Stimulated activated naive CD8-positive, alpha-beta T cell treated with anti-CD3 and anti-CD28 coated beads, Interleukin-15, Interleukin-2, amounts not matched to agents 100 U/mL and 50 U/mL, for 24 hours (primary cell): ENCODE measurements around the gene TJP1.
"Not testable (repeated sequence)": the region's sequence is repeated elsewhere in the genome, so short reads cannot be mapped to it uniquely, and the experiment has no call there.

Experiments used
- ATAC-seq: fragments of 150-1000 bp; cut with Tn5 transposase; one replicate; pipeline ENCODE4 v1.10.0; 2021
- DNase-seq: peaks from one replicate; pipeline ENCODE4 v3.0.0; 2021

Gene TJP1

DNA sequence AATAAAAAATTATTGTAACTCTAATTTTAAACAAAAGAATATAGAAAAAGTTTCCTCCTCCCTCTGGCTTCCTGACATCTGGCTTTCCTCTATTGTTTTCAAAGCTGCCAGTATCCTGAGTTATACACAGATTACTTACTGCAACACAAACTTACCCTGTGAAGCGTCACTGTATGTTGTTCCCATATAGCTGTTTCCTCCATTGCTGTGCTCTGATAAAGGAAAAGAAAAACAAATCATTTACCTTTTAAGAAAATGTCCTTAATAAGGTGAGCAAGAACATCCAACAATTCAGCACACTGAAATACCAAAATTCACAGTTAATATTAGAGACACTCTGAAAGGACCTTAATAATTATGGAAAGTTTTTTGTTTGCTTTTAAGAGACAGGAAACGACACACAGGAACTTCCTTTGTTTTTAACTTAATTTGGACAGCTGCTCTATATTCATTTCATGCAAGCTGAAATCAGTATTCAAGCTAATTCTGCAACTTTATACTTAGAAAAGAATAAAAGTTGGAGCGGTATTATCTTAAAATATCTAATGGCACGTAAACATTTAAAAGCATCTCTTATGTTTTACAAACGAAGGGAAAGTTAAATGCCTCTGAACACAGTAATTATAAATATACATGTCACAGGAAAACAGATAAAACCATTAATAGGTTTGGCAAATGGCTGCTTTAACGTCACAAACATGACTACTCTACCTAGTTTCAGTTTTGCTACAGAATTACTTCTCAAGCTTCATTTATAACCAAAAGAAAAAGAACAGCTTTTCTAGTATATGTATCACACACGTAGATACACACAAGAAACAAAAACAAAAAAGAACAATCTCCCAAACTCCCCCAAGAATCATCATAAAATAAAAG lies 21.5 kb downstream of the TJP1 start:
- ATAC-seq (no peak), DNase-seq (no peak)

DNA sequence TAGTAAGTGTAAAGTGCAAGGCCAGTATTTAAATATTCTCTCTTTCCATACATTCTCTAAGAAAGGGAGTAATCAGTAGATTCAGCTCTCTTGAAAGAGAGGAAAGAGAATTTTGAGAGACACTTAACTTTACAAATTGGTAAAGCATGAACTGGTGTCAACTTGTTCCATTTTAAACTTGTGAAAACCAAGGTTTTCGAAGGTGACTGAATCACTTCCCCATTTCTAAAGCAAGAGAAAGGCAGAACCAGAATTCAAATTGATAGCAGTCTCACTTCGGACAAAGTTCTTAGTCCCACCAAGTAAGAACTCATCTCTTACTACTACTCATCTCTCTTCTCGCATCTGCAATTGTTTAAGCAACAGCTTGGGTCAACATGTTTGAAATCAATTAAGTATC lies 22.4 kb downstream of the TJP1 start:
- no peak for DNase-seq

DNA sequence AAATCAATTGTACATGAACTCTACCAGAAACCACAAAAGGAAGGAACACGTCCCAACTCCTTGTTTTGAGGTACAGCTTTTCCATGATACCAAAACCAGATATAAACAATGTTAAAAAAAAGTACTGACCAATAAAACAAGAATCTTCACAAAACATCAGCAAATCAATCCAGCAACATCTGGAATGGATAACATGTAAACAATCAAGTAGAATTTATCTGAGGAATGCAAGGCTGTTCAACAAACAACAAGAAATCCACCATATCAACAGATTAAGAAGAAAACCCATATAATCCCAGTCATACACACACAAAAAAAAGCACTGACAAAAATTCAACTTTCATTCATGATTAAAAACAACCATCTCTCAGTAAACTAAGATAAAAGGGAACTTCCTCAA lies 26.7 kb downstream of the TJP1 start:
- ATAC-seq (no peak), DNase-seq (no peak)

More for the DNA sequence above, 22.4 kb downstream of the TJP1 start:
- ATAC-seq = no peak

DNA sequence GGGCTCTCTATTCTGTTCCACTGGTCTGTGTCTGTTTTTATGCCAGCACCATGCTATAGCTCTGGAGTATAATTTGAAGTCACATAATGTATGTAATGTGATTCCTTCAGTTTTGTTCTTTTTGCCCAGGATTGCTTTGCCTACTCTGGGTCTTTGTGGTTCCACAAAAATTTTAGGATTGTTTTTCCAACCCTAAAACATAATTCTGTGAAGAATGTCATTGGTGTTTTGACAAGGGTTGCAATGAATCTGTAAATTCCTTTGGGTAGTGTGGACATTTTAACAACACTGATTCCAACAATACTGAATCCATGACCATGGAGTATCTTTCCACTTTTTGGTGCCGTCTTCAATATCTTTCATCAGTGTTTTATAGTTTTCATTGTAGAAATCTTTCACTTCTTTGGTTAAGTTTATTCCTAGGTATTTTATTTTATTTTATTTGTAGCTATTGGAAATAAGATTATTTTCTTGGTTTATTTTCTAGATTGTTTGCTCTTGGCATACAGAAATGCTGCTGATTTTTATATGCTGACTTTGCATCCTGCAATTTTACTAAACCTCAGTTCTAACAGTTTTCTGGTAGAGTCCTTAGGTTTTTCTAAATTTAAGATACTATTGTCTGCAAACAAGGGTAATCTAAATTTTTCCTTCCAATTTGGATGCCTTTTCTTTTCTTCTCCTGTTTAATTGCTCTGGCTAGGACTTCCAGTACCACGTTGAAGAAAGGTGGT lies 29.7 kb downstream of the TJP1 start:
- DNase-seq (no peak), ATAC-seq (no peak)

DNA sequence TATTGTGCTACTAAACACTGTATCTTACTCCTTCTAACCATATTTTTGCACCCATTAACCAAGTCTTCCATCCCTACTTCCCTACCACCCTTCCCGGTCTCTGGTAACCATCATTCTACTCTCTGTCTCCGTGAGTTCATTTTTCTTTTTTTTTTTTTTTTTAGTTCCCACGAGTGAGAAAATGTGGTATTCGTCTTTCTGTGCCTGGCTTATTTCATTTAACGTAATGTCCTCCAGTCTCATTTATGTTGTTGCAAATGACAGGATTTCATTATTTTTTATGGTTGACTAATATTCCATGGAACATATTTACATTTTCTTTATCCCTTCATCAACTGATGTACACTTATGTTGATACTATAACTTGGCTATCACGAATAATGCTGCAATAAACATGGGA lies 31.7 kb downstream of the TJP1 start:
- no peak for DNase-seq
- no peak for ATAC-seq

DNA sequence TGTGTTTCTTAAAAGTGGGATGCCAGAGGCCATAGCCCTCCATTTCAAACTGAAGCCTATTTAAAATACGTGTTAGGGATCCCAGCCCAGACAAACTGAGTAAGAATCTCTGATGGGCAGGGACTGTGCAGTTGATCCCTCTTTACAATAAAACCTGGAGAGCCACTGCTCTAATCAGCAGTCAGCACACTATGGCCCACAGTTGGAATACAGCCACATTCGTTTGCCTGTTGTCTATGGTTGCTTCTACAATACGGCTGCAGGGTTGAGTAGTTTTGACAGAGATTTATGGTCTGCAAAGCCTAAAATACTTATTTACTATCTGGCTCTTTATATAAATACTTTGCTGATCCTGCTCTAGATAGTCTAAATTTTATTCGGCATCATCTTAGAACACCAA lies 32.4 kb downstream of the TJP1 start:
- DNase-seq (no peak), ATAC-seq (no peak)

DNA sequence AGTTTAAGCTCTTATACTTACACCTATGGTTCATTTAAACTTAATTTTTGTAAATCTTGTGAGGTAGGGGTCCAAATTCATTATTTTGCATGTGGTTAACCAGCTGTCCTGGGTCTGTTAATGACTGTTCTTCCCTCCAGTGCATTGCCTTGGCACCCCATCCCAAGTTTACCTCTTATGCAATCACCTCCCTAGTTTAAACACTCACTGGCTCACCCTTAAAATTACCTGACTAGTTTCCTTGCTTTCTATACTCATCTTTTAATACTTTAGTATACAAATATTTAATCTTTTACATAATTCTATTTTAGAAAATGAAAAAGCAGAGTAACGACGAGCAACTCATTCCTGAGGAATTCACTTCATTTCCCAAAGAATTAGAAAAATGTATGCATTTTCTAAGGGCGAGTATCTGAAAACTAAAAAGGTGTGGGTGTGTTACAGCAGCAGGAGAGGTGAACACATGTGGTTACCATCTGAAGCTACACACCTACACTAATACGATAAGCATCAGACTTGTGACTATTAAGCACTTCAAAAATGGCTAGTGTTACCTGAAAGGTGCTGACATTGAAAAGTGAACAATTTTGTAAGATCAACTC lies 33.7 kb downstream of the TJP1 start:
- DNase-seq (no peak), ATAC-seq (no peak)

DNA sequence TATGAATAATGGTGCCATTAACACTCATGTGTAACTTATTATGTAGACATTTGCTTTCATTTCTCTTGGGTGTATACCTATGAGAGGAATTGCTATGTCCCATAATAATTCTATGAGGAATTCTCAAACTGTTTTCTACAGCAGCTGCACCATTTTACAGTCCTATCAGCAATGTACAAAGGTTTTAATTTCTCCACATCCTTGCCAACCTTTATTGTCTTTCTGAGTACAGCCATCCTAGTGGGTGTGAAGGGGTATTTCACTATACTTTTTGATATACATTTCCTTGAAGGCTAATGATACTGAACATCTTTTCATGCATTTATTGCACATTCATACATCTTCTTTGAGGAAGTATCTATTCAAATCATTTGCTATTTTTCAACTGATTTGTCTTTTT lies 34.5 kb downstream of the TJP1 start:
- ATAC-seq = no peak

DNA sequence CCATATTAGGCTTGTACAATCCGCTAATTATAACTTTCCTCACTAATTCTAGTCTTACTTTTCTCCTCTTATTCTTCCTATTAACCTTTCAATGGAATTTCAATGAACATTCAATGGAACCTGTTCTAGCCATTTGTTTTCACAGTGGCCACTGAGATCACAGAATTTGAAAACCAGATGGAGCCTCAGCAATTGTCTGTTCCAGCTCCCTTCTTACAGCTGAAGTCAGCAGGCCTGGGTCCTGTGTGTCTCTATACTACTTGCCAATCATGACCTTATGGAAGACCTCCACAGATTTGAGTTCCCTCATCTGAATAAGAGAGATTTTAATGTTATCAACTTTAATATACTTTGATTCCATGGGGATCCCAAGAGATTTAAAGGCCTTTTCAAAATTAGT lies 36.6 kb downstream of the TJP1 start:
- DNase-seq (no peak), ATAC-seq (no peak)

More for the DNA sequence above, 34.5 kb downstream of the TJP1 start:
- DNase-seq = no peak

DNA sequence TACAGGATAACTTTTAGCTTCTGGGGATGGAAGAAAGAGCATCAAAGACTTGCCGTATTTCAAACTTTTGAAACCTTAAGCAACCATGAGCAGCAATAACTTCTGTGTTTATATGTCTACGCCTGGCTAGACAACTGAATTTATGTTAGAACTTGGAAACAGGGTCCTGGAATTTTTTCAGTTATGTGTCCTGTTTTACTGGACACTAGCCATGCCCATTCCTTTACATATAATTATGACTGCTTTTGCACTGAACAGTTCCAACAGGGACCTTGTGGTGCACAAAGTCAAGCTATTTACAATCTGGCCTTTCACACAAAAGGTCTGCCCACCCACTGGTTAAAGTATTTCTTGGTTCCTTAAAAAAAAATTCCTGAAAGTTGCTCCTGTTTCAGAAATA lies 37.1 kb downstream of the TJP1 start:
- DNase-seq = no peak
- no peak for ATAC-seq

DNA sequence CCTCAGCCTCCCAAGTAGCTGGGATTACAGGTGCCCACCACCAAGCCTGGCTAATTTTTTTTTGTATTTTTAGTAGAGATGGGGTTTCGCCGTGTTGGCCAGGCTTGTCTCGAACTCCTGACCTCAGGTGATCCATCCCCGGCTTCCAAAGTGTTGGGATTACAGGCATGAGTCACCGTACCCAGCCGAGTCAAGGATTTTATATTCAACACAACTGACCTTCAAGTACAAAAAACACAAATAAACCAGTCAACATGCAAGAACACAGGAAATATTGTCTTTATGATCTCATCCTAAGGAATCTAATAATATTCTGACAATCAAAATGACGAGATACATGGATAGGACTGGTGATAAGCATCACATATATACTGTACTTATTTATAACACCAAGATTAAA lies 37.9 kb downstream of the TJP1 start:
- ATAC-seq (no peak), DNase-seq (no peak)

DNA sequence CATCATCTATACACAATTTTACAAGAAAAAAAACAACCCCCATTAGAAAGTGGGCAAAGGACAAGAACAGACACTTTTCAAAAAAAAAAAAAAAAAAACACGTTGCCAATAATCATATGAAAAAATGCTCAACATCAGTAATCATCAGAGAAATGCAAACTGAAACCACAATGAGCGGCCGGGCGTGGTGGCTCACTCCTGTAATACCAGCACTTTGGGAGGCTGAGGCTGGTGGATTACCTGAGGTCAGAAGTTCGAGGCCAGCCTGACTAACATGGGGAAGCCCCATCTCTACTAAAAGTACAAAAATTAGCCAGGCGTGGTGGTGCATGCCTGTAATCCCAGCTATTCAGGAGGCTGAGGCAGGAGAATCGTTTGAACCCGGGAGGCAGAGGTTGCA lies 39.5 kb downstream of the TJP1 start:
- ATAC-seq, DNase-seq: not testable (repeated sequence)

DNA sequence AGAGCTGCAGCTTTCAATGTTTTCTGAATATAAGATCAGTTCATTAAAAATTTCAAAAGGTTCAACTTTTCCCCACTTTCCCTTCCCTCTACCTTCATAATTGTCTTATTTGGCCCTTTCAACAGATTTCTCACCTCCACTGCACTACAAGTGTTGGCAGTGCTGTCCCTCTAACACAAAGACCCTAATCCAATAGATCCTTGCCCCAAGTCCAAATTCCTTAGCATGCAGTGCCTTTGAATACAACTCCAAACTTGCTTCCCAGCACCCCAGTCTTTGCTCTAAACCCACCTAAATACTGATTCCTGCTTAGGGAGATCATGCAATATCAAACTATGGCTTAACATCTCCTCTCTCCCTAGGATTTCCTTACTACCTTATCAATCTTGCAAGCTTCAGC lies 43.9 kb downstream of the TJP1 start:
- ATAC-seq (no peak), DNase-seq (no peak)

DNA sequence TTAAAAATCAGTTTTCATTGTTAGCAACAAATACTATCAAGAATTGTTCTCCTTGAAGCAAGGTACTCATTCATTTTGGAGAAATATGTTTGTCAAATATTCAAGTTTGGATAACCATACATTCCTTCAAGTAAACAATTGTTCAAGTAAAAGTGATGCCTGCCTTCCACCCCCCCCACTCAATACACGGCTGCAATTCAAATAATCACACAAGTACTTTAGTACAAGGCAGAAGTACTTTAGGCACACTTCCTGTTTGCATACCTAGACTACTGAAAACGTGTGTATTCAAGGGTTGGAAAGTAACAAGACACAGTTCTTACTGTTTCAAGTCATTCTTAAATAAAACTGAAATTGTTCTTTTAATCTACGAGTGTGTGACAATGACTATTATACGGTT lies 45.4 kb downstream of the TJP1 start:
- no peak for ATAC-seq
- no peak for DNase-seq

DNA sequence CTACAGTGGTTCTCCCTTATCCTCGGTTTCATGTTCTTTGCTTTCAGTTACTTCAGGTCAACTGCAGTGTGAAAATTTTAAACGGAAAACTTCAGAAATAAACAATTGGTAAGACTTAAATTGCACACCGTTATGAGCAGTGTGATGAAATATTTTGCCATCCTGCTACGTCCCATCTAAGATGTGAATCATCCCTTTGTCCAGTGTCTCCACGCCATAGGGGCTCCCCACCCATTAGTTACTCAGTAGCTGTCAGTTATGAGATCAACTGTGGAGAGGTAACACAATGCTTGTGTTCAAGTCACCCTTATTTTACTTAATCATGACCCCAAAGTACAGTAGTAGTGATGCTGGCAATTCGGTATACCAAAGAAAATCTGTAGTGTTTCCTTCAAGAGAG lies 47.4 kb downstream of the TJP1 start:
- ATAC-seq (no peak), DNase-seq (no peak)

DNA sequence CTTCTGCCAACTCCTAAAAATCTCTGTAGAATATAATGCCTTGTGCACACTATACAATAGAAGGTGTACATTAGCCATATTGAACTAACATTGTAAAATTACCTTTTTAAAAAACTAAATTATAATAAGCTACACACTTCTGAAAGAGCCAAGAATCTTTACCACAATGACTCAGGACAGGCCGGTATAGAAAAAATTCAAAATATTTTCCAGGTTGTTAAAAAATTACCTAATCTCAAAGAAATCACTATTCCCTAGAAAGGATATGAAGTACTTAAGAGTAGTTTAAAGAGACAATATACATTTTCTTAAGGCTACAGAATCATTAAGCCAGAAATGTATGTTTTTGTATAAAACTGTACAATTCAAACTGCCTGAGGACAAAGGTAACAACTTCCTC lies 48.5 kb downstream of the TJP1 start:
- ATAC-seq (no peak), DNase-seq (no peak)

DNA sequence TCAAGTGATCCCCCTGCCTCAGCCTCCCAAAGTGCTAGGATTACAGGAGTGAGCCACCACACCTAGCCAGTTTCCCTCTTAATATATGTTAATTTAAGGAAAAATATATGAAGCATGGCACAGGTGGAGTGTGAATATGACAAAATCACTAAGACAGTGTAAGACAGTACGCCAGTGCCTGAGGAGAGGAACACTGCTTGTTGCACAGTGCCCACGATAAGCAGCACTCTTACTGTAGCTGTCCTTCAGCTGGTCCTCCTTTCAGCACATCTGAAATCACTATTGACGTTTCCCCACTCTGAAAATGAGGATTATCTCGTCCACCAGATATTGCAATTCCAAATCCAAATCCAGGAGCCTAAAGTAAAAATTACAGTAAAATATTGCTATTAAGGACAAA lies 49.3 kb downstream of the TJP1 start:
- no peak for ATAC-seq
- no peak for DNase-seq

DNA sequence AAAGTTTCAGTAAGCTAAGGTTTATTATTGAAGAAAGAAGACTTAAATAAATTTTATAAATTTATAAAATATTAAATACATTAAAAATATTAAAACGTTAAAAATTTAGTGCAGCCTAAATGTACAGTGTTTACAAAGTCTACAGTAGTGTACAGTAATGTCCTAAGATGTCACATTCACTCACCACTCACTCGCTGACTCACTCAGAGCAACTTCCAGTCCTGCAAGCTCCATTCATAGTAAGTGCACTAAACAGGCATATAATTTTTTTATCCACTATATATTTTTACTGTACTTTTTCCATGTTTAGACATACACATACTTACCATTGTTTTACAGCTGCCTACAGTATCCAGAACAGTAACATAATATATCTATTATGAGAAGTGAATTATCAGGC lies 51.5 kb downstream of the TJP1 start:
- ATAC-seq = no peak
- no peak for DNase-seq

DNA sequence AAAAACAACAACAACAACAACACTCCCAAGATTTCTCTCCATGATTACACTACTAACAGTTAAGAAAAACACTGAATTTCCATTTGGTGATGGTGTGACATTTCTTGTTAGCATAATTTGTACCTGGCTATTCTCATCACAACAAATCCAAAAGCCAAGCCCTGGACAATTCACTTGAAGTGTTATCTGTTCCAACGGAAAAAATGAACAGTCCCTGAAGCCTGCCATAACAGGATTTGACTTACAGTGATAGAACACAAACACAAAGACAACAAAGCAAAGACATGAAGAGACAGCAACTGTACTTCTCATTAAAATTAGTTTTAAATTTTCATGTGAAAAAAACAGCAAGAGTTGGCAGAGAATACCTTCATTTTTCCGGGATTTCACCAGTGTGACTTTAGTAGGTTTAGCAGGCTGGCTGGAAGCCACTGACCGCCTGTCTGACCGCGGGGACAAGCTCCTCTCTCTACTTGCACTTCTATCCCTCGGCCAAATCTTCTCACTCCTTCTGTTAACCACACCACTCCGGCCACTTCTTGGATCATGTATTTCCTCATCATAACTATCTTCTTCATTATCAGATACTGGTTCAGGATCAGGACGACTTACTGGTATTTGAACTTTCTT lies 56.3 kb downstream of the TJP1 start:
- DNase-seq (no peak), ATAC-seq (no peak)

DNA sequence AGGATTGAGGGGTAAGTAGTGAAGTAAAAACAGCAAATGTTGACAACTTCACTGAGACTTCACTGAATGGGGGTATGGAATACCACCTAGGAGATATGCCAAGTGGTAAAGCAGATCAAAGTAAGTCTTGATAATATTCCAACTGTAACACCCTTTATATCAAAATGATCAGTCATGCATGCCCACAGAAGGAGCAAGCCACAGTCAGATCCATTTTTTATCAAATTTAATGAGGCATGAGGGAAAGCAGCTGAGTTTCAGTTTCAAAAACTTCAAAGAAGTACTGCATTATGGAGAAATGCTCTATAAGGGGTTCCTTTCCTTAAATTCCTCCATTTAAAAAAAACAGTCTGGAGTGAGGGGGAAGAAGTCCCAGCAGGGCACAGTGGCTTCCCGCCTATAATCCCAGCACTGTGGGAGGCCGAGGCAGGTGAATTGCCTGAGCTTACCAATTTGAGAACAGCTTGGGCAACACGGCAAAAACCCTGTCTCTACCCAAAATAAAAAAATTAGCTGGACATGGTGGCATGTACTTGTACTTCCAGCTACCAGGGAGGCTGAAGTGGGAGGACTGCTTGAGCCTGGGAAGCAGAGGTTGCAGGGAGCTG lies 56.9 kb downstream of the TJP1 start:
- DNase-seq = no peak
- no peak for ATAC-seq

DNA sequence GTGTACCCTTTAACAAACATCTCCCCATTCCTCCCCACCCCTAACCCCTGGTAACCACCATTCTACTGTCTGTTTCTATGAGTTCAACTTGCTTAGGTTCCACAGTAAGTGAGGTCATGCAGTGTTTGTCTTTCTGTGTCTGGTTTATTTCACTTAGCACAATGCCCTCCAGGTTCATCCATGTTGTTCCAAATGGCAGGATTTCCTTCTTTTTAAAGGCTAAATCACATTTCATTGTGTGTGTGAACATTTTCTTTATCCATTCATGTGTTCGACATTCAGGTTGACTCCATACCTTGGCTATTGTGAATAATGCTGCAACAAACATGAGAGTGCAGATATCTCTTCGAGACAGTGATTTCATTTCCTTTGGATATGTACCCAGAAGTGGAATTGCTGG lies 62.7 kb downstream of the TJP1 start:
- ATAC-seq = no peak

More for the DNA sequence above, 62.7 kb downstream of the TJP1 start:
- DNase-seq = no peak
